ENCODE data around the gene NOP16. TPM values are rescaled to one million over a fixed set of nuclear protein-coding genes. Genes with fewer than 3 reads are reported as not detected.

The NOP16 gene
- polyA plus RNA-seq, 12 donors: 21.8 to 30.9 (median 26.4) TPM; not detected in 2

Other genes starting within 250 kb of the NOP16 start
- 10 to 100 TPM in 11 of 12 donors, not detected in 1; 11.1 to 24.0 (median 15.2) TPM for gene SIMC1, start 150.2 kb downstream of the NOP16 start, polyA plus RNA-seq (ENCODE audit: insufficient read length in 12 of 12)
- 10 to 100 TPM in 11 of 12 donors, not detected in 1; 30.5 to 77.7 (median 65.3) TPM for gene KIAA1191, start 26.8 kb downstream of the NOP16 start, polyA plus RNA-seq (ENCODE audit: insufficient read length in 12 of 12)
- 10 to 100 TPM in 8 of 12 donors, 1 to 10 TPM in 4; 4.9 to 37.8 (median 10.9) TPM for gene ARL10, start 23.1 kb downstream of the NOP16 start, polyA plus RNA-seq (ENCODE audit: insufficient read length in 12 of 12)
- 100 to 1,000 TPM in 11 of 12 donors, not detected in 1; 110 to 188 (median 155) TPM for gene HIGD2A, start 153 bp upstream of the NOP16 start, polyA plus RNA-seq (ENCODE audit: insufficient read length in 12 of 12)
- gene CLTB, start 27.9 kb upstream of the NOP16 start, polyA plus RNA-seq (ENCODE audit: insufficient read length in 12 of 12): 100 to 1,000 TPM in 1 of 12 donors, 10 to 100 TPM in 10, not detected in 1; 41.8 to 132 (median 49.0) TPM
- gene FAF2, start 59.8 kb upstream of the NOP16 start, polyA plus RNA-seq (ENCODE audit: insufficient read length in 12 of 12): 10 to 100 TPM in 11 of 12 donors, not detected in 1; 23.1 to 35.6 (median 28.3) TPM
- 10 to 100 TPM in 11 of 12 donors, not detected in 1; 22.1 to 66.4 (median 30.7) TPM for gene RNF44, start 148.8 kb upstream of the NOP16 start, polyA plus RNA-seq (ENCODE audit: insufficient read length in 12 of 12)
- 10 to 100 TPM in 1 of 12 donors, 1 to 10 TPM in 2, under 1 TPM in 7, not detected in 2; 0.18 to 14.2 (median 0.53) TPM for gene CDHR2, start 160.7 kb upstream of the NOP16 start, polyA plus RNA-seq (ENCODE audit: insufficient read length in 12 of 12)
- 1 to 10 TPM in 4 of 12 donors, under 1 TPM in 7, not detected in 1; 0.48 to 5.5 (median 0.70) TPM for gene GPRIN1, start 221.6 kb upstream of the NOP16 start, polyA plus RNA-seq (ENCODE audit: insufficient read length in 12 of 12)
- under 1 TPM in 3 of 12 donors, not detected in 9; 0.14 to 0.44 (median 0.40) TPM for gene SNCB, start 241.9 kb upstream of the NOP16 start, polyA plus RNA-seq (ENCODE audit: insufficient read length in 12 of 12)
- under 1 TPM in 1 of 12 donors, not detected in 11; 0.10 TPM for gene EIF4E1B, start 242.1 kb upstream of the NOP16 start, polyA plus RNA-seq (ENCODE audit: insufficient read length in 12 of 12)

All from muscle of arm (tissue), 12 donors.